GM18870 (cell line): Measurements from ENCODE around the gene ZNF70.

Experiments
- ATAC-seq: cut with Tn5 transposase; IDR thresholded peaks from one replicate; pipeline ENCODE4 v1.9.1; 2021; ENCODE audit warnings: moderate library complexity; ENCODE audit not compliant: unreplicated experiment

ZNF70 gene

DNA sequence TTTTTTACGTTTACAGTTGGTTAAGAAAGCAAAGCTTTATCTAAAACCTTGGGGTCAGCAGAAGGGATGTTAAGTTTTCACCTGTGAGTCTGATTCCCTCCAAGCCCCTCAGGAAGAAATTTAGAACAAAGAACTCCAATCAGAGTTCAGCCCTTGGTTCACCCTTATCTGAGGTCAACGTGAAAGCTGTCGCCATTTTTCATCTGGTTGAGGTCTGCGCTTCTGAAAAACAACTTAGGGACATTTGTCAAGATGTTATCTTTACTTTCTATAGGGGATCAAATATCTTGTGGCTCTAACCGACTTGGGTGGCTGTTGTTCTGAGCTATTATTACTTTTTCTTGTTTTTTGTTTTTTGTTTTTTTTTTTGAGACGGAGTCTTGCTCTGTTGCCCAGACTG lies 30.1 kb downstream of the ZNF70 start:
- no peak for ATAC-seq

DNA sequence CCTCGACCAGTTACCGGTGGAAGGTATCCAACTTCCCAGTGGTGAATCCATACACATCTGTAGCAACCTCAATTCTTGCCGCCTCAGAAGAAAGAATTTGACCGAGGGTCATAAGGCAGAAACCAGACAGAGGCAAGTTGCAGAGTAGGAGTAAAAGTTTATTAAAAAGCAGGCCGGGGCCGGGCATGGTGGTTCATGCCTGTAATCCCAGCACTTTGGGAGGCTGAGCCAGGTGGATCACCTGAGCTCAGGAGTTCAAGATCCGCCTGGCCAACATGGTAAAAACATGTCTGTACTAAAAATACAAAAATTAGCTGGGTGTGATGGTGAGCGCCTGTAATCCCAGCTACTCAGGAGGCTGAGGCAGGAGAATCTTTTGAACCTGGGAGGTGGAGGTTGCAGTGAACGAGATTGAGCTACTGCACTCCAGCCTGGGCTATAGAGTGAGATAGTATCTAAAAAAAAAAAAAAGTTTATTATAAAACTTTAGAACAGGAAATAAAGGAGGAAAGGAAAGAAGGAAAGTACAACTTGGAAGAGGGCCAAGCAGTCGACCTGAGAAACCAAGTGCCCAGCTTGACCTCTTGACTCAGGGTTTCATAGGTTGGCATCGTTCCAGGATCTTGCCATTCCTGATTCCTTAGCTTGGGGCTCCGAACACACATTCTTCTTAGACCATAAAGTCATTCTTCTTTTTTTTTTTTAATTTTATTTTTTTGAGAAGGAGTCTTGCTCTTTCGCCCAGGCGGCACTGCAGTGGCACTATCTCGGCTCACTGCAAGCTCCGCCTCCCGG lies 32.3 kb downstream of the ZNF70 start:
- ATAC-seq = no peak

DNA sequence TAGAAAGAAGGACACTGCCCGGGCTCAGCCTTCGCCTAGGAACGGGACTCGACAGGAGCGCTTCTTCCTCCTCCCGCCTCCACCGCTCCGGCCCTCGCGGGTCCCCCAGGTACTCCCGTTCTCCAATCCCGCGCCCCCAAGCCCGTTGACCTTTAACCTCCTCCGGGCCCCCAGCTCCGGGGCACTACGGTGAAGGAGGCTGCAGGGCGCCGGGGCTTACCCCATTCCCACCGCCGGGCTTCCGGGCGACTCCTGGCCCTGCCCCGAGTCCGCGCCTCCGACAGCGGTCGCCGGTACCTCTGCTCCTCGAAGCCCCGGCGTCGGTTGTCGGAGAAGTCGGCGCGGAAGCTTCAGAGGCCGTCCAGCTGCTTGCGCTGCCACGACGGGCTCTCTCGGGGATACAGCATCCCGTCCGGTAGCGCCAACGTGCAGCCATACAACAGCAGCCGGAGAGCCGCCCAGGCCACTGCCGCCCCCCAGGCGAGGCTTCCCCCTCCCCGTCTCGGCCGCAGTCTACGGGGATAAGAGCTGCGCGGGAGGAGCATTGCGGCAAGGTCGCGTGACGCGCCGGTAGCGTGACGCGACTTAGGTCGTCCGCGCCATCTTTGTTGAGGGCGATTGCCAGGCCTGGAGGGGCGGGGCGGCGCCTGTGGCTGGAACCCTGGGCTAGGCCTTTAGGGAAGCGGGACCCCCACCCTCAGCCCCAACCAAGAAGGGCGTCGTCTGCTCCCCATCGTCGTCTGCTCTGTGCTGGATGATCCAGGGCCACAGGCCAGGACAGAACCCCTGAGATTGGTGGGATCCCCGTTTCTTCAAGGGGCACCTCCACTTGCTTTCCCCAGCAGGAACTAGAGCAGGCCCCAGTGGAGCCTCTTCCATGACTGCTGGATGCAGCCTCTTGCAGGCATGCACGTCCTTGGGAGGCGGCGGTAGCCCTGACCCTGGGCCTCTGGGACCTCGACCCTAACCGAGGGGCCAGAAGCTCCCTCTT lies 33.8 kb downstream of the ZNF70 start:
- ATAC-seq = no peak

DNA sequence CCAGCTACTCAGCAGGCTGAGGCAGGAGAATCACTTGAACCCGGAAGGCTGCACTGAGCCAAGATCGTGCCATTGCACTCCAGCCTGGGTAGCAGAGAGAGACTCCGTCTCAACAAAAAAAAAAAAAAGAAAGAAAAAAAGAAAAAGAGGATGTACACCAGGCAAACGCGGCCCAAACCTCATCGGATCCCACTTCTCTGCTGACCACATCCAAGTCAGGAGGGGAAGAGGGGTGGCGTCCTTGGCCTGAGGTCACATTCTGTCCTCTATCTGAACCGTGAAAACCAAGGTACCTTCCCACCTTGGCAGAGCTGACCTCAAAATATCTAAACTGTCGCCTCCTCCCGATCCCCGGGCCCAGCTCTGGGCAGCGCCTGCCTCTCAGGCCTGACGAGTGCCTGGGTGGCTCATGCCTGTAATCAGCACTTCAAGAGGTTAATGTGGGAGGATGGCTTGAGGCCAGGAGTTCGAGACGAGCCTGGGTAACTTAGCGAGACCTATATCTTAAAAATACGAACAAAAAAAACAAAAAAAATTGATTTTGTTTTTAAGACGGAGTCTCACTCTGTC lies 35.0 kb downstream of the ZNF70 start:
- no peak for ATAC-seq

DNA sequence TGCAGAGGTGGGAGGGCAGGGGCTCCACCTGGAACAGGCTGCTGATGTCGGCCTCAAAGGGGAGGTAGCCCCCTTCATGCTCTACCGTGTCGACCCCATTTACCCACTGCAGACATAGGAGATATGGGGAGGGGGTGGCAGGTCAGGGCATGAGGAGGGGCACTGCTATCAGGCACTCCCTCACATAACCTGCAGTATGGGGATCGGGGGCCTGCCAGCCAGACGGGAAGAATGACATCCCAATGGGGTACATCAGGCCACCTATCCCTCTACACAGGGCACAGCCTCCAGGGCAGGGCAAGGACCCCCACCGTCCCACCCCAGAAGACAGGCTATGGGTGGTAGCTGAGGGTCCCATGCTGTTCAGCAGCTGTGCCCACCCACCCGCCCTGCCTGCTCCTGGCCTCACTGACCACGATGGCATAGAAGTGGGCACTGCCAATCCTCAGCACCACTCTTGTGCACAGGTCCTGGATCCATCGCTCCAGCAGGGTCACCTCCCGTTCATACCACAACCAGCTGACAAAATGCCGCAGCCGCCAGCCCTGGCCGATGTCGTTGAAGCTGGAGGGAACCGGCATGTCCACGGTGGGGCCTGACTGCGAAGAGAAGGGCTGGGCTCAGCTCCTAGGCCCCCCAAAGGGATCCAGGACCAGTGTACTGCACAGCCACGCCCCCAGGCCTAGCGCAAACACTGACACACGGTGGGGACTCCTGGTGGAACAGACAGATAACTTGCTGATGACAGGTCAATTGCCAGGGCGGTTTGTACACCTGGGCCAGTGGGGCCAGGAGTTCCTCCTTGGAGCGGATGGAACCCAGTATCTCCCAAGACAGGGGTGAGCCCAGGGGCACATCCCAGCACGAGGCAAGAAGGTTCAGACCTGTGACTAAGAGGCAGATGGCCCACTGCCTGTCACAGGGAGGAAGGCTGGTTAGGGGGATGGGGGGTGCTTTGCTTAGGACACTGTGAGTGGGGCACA lies 36.0 kb downstream of the ZNF70 start:
- no peak for ATAC-seq

DNA sequence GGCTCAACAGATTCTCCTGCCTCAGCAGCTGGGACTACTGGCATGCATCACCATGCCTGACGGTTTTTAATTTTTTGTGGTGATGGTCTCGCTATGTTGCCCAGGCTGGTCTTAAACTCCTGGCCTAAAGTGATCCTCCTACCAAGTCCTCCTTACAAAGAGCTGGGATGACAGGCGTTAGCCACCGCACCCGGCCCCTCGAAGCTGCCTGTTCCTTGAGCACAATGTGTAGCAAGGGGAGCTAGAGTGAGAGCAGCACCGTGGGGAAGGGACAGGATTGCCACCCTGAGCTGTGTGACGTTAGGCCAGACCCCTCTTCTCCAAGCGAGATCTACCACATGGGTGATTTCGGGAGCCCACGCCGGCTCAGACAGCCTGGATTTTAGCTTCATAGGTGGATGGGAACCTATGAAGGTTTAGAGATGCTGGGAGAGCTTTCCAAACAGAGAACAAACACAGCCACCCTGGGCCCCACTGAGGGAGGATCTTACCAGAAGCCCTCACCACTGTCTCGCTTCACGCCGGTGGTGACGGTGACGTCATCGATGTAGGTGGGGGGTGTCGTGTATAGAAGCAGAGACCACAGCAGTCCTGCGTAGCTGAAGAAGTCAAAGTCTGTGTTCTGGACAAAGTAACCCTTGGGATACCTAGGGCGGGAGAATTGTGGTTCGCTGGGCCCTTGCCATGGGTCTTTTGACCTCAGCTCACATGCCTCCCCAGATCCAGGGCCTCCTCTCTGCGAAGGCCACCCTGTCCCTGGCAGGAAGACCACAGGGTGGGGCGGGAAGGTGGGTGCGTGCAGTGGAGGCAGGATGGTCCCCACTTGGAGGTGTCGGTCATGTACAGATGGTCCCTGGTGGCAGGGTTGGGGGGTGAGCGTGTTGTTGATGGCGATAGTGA lies 37.0 kb downstream of the ZNF70 start:
- ATAC-seq = no peak

DNA sequence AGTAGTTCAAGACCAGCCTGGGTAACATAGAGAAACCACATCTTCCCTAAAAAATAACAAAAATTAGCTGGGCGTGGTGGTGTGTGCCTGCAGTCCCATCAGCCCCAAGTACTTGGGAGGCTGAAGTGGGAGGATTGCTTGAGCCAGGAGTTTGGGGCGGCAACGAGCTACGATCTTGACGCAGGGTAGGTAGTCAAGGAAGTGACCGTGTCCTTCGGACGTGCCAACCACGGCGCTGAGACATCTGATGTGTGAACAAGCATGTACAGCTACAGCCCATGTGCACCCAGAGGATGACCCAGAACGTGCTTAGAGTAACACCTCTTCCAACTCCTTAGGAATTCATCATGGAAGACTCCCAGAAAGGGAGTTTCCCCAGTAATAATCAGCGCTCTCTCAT lies 38.7 kb downstream of the ZNF70 start:
- no peak for ATAC-seq

DNA sequence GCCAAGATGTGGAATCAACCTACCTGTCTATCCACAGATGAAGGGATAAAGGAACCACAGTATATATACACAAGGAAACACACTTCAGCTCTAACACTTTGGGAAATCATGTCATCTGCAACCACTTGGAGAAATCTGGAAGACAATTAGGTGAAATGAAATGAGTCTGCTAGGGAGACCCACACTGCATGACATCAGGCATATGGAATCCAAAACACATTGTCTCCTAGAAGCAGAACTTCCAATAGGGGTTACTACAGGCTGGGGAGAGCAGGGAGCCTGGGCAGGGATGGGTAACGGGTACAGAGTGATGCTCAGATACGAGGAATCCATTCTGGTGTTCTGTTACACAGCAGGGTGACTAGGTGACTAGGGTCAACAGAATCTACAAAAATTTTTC lies 41.8 kb downstream of the ZNF70 start:
- no peak for ATAC-seq

DNA sequence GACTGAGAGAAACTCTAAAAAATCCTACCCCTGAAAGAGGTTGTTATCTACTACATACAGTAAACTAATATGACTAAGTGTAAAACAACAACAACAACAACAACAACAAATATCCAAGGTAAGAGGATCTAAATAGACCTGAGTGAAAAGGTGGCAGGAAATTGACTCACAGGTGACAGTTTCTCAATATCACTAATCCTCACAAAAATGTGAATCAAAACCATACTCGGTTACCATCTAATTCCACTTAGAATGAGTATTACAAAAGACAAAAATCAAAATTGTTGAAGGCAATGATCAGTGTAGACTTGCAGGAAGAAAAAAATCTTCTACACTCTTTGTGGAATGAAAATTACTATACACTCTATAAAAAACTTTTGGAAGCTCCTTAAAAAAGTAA lies 42.6 kb downstream of the ZNF70 start:
- ATAC-seq = no peak

DNA sequence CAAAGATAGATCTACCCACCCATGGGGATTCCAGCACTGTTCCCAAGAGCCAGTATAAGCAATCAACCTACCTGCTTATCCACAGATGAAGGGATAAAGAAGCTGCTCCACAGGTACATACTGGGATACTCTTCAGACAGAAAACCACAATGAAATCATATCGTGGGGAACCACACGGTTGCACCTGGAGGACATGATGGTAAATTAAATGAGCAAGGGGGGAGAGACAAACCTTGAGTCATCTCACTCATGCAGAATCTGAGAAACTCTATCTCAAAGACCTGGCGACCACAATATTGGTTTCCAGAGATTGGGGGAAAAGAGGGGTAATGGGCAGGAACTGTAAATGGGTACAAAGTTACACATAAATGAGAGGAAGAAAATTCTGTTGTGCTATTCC lies 45.6 kb downstream of the ZNF70 start:
- ATAC-seq = no peak

DNA sequence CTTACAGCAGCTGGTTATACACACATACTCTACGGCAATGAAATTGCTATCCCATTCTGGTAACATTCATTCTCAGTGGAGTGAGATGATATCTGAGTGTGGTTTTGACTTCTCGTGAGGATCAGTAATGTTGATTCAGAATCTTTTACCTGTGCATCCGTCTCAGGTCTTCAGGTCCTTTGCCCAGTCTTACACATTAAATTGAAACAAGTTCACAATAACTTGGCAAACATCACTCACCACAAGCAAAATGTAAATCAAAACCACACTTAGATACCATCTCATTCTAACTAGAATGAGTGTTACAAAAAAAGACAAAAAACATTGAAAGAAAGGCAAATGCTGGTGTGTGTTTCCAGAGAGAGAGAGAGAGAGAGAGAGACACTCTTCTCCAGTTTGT lies 46.1 kb downstream of the ZNF70 start:
- no peak for ATAC-seq

DNA sequence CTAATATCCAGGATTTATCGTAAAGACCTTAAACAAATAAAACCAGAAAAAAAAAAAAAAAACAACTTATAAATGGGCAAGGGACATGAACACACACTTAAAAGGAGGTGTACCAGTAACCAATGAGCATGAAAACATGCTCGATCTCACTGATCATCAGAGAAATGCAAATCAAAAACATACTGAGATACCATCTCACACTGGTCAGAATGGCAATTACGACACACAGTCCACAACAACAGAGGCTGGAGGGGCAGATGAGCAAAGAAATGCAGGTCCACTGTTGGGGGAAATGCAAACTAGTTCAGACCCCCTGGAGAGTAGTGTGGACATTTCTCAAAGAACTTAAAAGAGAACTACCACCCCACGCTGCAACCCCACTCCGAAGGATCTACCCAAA lies 46.9 kb downstream of the ZNF70 start:
- no peak for ATAC-seq

DNA sequence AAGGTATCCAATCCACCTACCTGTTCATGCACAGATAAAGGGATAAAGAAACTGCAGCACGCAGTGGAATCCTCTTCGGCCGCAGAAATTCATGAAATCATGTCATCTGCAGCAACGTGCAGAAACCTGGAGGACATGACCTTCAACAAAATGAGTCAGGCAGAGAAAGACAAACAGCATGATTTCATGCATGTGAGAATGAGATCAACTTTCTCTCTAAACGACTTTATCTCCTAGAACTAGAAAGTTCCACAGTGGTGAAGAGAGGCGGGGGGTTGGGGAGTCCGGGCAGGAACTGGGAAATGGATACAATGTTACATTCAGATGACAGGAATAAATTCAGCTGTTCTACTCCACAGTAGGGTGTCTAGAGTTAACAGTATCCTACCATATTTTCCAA lies 50.2 kb downstream of the ZNF70 start:
- no peak for ATAC-seq

DNA sequence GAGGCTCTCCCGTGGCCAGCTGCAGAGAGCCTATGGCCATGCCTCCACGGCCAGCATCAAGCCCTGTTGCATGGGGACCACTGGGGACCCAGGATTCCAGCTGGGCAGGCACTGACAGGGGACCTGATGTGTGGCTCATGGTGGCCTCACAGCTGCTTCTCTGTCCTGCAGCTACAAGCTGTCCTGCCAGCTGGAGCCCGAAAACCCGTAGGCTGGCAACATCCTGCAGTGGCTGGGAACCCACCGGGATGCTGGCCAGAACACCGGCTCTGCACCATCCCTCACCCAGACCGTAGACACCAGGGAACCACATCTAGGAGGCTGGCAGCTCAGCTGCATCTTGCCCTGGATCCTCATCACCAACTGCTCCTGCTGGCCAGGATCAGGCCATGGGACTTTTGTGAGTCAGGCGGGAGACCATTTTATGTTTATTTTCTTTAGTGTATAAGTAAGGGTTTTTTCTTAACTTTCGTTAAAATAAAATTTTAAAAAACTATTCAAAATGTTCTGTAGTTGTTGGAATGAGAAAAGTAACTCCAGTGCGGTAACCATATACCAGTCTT lies 52.2 kb downstream of the ZNF70 start:
- ATAC-seq = no peak

DNA sequence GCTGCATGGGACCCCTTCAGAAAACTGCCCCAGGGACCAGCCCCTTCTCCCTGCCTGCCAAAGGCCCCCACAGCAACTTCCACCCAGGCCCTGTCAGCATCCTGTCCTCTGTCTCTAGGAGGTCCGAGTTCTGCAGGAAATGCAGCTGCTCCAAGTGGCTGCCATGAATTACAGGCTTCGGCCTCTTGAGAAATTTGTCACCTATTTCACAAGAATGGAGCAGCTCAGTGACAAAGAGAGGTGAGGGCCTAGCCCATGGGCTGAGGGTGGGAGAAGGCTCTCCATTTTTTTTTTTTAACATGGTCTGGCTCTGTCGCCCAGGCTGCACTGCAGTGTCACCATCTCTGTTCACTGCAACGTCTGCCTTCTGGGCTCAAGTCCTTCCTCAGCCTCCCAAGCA lies 52.8 kb downstream of the ZNF70 start:
- ATAC-seq = no peak

DNA sequence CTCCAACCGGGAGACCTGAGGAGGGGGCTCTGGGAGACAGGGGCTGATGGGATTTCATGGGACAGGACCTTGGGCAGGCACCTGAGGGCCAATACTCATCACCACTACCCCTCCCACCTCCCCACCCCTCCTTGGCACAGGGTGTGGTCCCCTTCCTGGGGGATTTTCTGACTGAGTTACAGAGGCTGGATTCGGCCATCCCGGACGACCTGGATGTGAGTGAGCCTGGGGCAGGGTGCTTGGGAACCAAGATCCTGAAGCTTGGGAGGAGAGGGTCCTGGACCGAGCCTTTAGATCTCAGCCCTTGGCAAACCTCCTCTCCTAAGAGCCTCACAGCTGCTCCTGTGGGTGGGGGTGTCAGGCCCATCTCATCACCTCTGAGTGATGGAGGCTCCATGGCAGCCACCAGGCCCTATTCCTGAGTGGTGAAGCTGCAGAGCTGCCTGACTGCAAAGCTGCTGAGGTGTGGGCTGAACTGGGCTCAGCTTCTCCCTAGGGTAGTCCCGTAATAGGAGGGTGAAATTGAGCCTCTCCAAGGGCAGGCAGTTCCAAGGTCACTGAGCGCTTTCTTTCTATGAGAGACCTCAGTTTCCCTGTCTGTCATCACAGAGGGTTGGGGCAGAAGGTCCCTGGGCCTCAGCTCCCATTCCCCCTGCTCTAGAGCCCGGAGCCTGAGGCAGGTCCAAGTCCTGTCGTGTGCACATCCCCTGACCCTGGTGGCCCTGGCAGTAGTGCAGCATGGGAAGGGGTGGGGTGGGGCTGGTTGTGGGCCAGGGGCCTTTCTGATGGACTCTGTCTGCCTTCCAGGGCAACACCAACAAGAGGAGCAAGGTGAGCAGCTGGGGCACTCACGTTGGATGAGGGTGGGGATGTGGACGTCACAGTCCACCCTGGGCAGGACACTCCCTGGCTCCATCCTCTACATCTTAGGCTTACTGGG lies 53.6 kb downstream of the ZNF70 start:
- ATAC-seq = no peak

DNA sequence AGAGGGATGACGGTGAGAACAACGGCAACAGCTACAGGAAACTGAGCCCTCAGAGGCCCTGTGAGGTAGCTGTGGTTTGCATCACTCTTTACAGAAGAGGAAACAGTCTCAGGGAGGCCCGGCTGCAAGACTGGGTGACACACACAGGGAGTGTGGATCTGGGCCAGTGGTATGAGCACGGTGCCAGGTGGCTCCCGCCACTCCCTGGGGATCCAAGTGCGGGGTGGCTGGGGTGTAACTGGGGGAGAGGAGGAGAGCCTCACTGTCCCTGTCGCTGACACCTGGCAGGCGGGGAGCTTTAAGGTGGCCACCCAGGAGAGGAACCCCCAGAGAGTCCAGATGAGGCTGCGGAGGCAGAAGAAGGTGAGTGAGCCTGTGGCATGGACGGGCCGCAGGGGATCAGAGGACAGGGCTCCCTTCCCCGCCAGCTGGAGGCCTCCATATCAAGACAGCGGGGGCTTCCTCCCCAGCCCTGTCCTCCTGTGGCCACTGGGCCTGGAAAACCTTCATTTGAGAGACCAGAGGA lies 54.5 kb downstream of the ZNF70 start:
- ATAC-seq = peak; percentile 69
